ENCODE results near the gene FILIP1. TPM values are rescaled to one million over a fixed set of nuclear protein-coding genes. Genes with fewer than 3 reads are reported as not detected.

The FILIP1 gene
- total RNA-seq, 4 donors from 2014 or later, result 2.2 to 9.3 (median 5.1) TPM

DNA sequence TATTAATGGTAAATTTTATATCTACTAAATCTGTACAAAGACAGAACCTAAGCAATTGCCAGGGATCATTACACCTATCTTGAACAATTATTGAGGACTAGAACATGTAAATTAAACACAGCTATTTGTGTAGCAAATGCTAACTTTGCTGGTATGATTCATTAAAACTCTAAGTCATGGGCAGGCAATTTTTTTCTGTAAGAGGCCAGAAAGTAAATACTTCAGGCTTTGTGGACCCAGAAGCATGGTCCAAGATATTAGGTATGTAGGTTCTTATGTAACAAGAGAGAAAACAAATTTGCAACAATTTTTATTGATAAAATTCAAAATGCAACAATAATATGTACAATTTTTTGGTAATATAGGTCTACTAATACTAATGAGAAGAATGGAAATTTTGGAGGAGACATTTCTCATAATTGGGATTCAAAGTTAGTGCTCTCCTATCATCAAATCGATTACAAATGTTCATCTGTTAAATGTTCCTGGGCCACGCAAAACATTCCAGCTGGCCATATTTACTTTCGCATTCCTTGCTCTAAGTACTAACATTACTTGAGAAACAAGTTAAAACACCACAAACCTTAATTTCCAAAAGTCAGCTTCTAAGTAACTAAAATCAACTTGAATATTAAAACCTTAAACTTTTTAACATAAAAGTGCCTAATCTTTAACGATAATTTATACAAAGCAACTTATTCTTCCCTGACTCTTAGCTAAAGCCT is 213.3 kb downstream of the FILIP1 start:
- Histone ChIP-seq H3K27ac (no peak overlapping the region), H3K36me3 (no peaks in the 10 kb centered on the region), H3K4me1 (peaks cover 45 to 54% of the 10 kb centered on the region in 2 donors), H3K27me3 (no peaks in the 10 kb centered on the region), H3K9me3 (no peaks in the 10 kb centered on the region), H3K4me3 (replicated peaks in 1 of 3) (no peak overlapping the region)
- no peak for TF ChIP-seq POLR2A (IDR thresholded peaks at IDR 0.05)
- TF ChIP-seq, protein P1, sequence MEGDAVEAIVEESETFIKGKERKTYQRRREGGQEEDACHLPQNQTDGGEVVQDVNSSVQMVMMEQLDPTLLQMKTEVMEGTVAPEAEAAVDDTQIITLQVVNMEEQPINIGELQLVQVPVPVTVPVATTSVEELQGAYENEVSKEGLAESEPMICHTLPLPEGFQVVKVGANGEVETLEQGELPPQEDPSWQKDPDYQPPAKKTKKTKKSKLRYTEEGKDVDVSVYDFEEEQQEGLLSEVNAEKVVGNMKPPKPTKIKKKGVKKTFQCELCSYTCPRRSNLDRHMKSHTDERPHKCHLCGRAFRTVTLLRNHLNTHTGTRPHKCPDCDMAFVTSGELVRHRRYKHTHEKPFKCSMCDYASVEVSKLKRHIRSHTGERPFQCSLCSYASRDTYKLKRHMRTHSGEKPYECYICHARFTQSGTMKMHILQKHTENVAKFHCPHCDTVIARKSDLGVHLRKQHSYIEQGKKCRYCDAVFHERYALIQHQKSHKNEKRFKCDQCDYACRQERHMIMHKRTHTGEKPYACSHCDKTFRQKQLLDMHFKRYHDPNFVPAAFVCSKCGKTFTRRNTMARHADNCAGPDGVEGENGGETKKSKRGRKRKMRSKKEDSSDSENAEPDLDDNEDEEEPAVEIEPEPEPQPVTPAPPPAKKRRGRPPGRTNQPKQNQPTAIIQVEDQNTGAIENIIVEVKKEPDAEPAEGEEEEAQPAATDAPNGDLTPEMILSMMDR (IDR thresholded peaks at IDR 0.05), result no peak
- 84 to 87% methylated on average over 4 of the region's 4 CpGs for WGBS, 2 donors
- intact Hi-C loops (cut with DNase I), result no loop called here
- no peak for DNase-seq

DNA sequence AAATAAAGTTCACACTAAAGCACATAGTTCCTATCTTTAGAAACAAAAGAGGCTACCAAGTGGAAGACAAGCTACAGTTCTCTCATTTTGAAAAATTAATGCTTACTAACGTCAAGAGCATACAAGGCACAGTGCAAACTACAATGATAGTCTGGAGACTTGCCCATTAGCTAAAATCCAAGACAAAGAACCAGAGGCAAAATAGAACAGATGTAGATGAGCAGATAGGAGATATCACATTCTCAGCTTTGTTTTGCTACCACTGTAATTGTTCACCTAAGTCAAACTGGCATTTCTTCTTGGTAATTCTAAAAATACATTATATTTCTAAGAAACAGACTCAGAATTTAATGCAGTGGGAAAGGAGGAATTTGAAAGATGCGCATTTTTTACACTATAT is 214.2 kb downstream of the FILIP1 start:
- intact Hi-C loops (cut with DNase I), result no loop called here
- Histone ChIP-seq H3K36me3 (no peaks in the 10 kb centered on the region), H3K4me1 (peaks cover 45 to 56% of the 10 kb centered on the region in 2 donors), H3K27ac (no peak overlapping the region), H3K9me3 (no peaks in the 10 kb centered on the region), H3K4me3 (replicated peaks in 1 of 3) (no peak overlapping the region), H3K27me3 (no peaks in the 10 kb centered on the region)
- 79 to 88% methylated on average over 2 of the region's 2 CpGs for WGBS, 2 donors
- TF ChIP-seq POLR2A (IDR thresholded peaks at IDR 0.05), result no peak
- TF ChIP-seq, protein P1 (IDR thresholded peaks at IDR 0.05), result no peak
- no peak for DNase-seq

DNA sequence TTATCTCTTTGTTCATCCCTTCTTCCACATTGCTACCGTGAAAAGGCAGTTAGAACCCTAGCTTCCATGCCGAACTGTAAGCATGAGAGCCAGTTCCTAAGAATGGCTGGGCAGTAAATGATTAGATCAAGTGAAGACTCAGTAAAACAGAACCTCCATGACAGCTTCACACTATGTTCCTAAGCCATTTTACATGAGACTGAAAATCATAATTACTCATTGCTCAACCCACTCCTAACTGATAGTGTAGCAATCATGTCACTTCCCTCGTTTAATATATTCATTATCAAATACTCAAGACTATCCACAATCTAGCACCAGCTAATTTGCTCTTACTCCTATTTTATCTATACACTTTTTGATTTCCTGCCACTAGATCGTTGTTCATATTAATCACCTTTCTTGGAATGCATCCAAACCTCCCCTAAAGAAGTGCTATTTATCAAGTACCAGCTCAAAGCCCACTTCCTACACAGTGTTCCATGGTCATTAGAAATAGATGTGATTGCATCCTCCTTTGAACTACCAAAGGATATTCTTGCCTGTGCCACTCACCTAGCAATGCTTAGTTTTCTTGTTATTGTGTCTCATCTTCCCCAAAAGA is 215.0 kb downstream of the FILIP1 start:
- no peaks in the 10 kb centered on the region for H3K36me3 ChIP-seq
- no peaks in the 10 kb centered on the region for H3K27me3 ChIP-seq
- no peak overlapping the region for H3K27ac ChIP-seq
- intact Hi-C loops (cut with DNase I), result no loop called here
- no peaks in the 10 kb centered on the region for H3K9me3 ChIP-seq
- H3K4me3 ChIP-seq (replicated peaks in 1 of 3), result no peak overlapping the region
- no peak for DNase-seq
- no peak for TF ChIP-seq POLR2A (IDR thresholded peaks at IDR 0.05)
- TF ChIP-seq, protein P1 (IDR thresholded peaks at IDR 0.05), result no peak
- WGBS, 2 donors, result 61 to 71% methylated on average over 4 of the region's 4 CpGs
- H3K4me1 ChIP-seq, result peaks cover 46 to 56% of the 10 kb centered on the region in 2 donors

DNA sequence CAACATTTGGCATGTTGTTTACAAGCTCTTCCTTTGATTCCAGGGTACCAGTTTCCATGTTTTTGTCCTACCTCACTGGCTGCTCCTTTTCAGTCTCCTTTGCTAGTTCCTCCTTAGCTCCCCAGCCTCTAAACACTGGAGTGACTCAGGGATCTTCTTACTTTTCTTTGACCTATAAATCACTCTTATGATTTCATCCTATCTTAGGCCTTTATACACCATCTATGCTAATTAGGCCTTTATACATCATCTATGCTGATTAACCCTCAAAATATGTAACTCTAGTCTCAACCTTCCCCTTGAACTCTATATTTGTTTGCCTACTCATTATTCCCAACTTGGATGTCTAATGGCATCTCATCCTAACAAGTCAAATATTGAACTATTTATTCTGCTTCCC is 218.5 kb downstream of the FILIP1 start:
- no peak for DNase-seq
- no peaks in the 10 kb centered on the region for H3K36me3 ChIP-seq
- TF ChIP-seq, protein P1 (IDR thresholded peaks at IDR 0.05), result no peak
- TF ChIP-seq POLR2A (IDR thresholded peaks at IDR 0.05), result no peak
- H3K4me3 ChIP-seq (replicated peaks in 1 of 3), result no peak overlapping the region
- H3K27me3 ChIP-seq, result no peaks in the 10 kb centered on the region
- H3K9me3 ChIP-seq, result no peaks in the 10 kb centered on the region
- H3K27ac ChIP-seq, result no peak overlapping the region
- intact Hi-C loops (cut with DNase I), result no loop called here
- peaks cover 25 to 46% of the 10 kb centered on the region in 2 donors for H3K4me1 ChIP-seq

DNA sequence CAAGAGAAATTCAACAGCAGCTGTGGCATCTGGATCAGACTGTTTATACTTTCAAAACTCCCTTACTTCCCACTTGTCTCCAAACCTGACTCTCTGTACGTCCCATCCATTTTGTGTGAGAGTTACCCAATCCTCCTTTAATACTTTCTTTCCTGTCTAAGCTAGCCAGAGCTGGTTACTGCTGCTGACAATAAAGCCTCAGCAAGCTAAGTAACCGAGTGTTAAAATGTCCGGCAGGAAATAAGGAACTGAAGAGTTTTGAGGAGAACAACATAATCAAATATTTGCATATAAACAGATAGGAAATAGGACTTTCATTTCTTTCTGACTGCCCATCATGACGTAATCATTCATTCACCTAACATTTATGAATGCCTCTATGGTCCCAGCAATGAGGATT is 220.6 kb downstream of the FILIP1 start:
- Histone ChIP-seq H3K4me1 (peaks cover 12 to 33% of the 10 kb centered on the region in 2 donors), H3K27me3 (no peaks in the 10 kb centered on the region), H3K9me3 (no peaks in the 10 kb centered on the region), H3K4me3 (replicated peaks in 1 of 3) (no peak overlapping the region), H3K36me3 (no peaks in the 10 kb centered on the region), H3K27ac (no peak overlapping the region)
- WGBS, 2 donors, result 90 to 93% methylated on average over 4 of the region's 4 CpGs
- TF ChIP-seq, protein P1 (IDR thresholded peaks at IDR 0.05), result no peak
- no peak for TF ChIP-seq POLR2A (IDR thresholded peaks at IDR 0.05)
- no peak for DNase-seq
- intact Hi-C loops (cut with DNase I), result no loop called here
